ENCODE data around the gene OR10P1. TPM values are rescaled to one million over a fixed set of nuclear protein-coding genes. Genes with fewer than 3 reads are reported as not detected.

The OR10P1 gene
- total and polyA plus RNA-seq, 9 donors, result not detected

DNA sequence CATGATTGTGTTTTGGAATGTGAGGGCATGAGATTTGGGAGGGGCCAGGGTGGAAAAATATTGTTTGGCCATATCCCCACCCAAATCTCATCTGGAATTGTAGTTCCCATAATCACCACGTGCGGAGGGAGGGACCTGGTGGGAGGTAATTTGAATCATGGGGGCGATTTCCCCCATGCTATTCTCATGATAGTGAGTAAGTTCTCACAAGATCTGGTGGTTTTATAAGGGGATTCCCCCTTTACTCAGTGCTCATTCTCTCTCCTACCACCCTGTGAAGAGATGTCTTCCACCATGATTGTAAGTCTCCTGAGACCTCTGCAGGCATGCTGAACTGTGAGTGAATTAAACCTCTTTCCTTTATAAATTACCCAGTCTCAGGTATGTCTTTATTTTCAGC is 15.7 kb downstream of the OR10P1 start:
- no peak for DNase-seq
- H3K4me3 ChIP-seq, result no peak overlapping the region
- TF ChIP-seq POLR2A (IDR thresholded peaks at IDR 0.05) (no peak), EP300 (IDR thresholded peaks at IDR 0.05) (no peak)
- TF ChIP-seq, protein P1, sequence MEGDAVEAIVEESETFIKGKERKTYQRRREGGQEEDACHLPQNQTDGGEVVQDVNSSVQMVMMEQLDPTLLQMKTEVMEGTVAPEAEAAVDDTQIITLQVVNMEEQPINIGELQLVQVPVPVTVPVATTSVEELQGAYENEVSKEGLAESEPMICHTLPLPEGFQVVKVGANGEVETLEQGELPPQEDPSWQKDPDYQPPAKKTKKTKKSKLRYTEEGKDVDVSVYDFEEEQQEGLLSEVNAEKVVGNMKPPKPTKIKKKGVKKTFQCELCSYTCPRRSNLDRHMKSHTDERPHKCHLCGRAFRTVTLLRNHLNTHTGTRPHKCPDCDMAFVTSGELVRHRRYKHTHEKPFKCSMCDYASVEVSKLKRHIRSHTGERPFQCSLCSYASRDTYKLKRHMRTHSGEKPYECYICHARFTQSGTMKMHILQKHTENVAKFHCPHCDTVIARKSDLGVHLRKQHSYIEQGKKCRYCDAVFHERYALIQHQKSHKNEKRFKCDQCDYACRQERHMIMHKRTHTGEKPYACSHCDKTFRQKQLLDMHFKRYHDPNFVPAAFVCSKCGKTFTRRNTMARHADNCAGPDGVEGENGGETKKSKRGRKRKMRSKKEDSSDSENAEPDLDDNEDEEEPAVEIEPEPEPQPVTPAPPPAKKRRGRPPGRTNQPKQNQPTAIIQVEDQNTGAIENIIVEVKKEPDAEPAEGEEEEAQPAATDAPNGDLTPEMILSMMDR (IDR thresholded peaks at IDR 0.05), result no peak
- H3K27ac ChIP-seq, result no peak overlapping the region
- intact Hi-C loops (cut with DNase I), result no loop called here
- H3K4me1 ChIP-seq (ENCODE audit: insufficient read depth), result no peaks in the 10 kb centered on the region
- WGBS, 3 donors, result 72 to 84% (median 82%) methylated on average over 3 of the region's 3 CpGs
- H3K9me3 ChIP-seq, result no peaks in the 10 kb centered on the region
- no peaks in the 10 kb centered on the region for H3K27me3 ChIP-seq
- no peaks in the 10 kb centered on the region for H3K36me3 ChIP-seq

DNA sequence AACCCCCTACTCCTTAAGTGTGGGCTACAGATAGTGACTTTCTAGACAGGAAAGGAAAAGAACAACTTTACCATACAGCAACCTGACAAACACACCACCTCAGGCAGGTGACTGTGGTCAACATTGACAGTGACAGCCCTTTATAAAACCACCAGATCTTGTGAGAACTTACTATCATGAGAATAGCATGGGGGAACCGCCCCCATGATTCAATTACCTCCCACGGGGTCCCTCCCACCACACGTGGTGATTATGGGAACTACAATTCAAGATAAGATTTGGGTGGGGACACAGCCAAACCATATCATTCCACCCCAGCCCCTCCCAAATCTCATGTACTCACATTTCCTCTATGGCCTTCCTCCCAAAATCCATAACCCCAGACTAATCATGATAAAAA is 16.3 kb downstream of the OR10P1 start:
- Histone ChIP-seq H3K27ac (no peak overlapping the region), H3K4me3 (no peak overlapping the region), H3K27me3 (no peaks in the 10 kb centered on the region), H3K4me1 (ENCODE audit: insufficient read depth) (no peaks in the 10 kb centered on the region), H3K36me3 (no peaks in the 10 kb centered on the region), H3K9me3 (no peaks in the 10 kb centered on the region)
- no peak for DNase-seq
- WGBS, 3 donors, result 60 to 67% (median 62%) methylated on average over 3 of the region's 3 CpGs
- intact Hi-C loops (cut with DNase I), result no loop called here
- TF ChIP-seq, protein P1 (IDR thresholded peaks at IDR 0.05), result no peak
- TF ChIP-seq POLR2A (IDR thresholded peaks at IDR 0.05) (no peak), EP300 (IDR thresholded peaks at IDR 0.05) (no peak)

DNA sequence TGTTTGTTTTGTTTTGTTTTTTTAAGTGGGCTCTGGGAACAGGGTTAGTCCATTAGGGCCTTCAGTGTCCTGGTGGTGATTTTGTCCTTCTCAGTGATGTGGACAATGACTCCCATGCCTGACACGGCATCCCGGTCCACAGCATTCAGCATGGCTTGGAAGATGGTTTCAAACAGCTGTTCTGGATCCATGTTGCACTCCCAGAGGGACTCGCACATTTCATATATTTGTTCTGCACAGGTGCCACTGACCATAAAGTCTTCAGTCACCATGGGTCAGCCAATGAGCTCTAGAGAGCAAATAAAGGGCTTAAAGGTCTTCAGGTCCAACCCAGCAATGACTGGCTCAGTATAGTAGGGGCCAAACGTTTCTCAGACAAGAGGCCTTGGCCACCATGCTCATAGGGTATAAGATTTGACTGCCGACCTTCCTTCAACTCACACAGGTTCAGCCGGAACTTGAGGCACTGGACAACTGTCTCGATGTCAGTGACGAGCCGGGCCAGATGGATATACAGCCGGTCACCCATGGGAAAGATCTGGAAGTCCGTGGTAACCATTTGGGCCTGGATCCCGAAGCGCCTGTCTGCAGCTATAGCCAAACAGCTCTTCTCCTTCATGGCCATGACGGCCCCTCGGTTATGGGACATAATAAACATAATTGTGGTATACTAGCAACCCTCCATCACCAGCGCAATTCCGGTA is 18.0 kb downstream of the OR10P1 start:
- Histone ChIP-seq H3K27me3 (no peaks in the 10 kb centered on the region), H3K4me1 (ENCODE audit: insufficient read depth) (peaks cover 6% of the 10 kb centered on the region), H3K27ac (no peak overlapping the region), H3K4me3 (no peak overlapping the region), H3K36me3 (no peaks in the 10 kb centered on the region), H3K9me3 (no peaks in the 10 kb centered on the region)
- WGBS, 3 donors, result 89 to 92% (median 91%) methylated on average over 17 of the region's 17 CpGs
- TF ChIP-seq POLR2A (IDR thresholded peaks at IDR 0.05) (no peak), EP300 (IDR thresholded peaks at IDR 0.05) (no peak)
- TF ChIP-seq, protein P1 (IDR thresholded peaks at IDR 0.05), result no peak
- intact Hi-C loops (cut with DNase I), result no loop called here
- no peak for DNase-seq

DNA sequence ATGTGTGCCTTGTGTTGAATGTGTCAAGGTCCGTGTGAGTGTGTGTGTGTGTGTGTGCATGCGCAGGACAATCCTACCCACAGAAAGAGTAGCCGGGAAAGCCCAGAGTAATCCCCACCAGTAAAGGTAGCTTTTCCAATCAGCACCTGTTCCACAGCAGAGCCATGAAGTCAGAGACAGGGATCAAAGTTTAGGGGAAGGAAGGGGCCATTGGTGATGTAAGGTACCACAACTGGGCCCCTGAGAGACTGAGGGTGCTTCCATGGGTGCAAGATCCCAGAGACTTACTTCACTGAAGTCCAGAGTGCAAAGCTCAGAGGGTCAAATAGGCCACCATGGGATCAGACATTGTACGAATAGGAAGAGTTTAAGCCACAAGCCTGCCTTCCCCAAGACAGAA is 20.5 kb downstream of the OR10P1 start:
- WGBS, 3 donors, result 76 to 91% (median 88%) methylated on average over 4 of the region's 4 CpGs
- Histone ChIP-seq H3K4me1 (ENCODE audit: insufficient read depth) (peaks cover 7% of the 10 kb centered on the region), H3K9me3 (no peaks in the 10 kb centered on the region), H3K27ac (no peak overlapping the region), H3K4me3 (no peak overlapping the region), H3K36me3 (no peaks in the 10 kb centered on the region), H3K27me3 (no peaks in the 10 kb centered on the region)
- intact Hi-C loops (cut with DNase I), result no loop called here
- DNase-seq, result no peak
- TF ChIP-seq POLR2A (IDR thresholded peaks at IDR 0.05), result no peak
- TF ChIP-seq EP300 (IDR thresholded peaks at IDR 0.05), result no peak
- TF ChIP-seq, protein P1 (IDR thresholded peaks at IDR 0.05), result no peak

Data from ovary (tissue), 9 donors.